Heart left ventricle (tissue), 16 donors: ENCODE measurements around the gene NECTIN1. TPM values are rescaled to one million over a fixed set of nuclear protein-coding genes. Genes with fewer than 3 reads are reported as not detected.

Source experiments
- ATAC-seq, 4 donors: fragments of 200-7000 bp; cut with Tn5 transposase; one replicate each; pipeline ENCODE4 v1.9.1; 2020 to 2022; ENCODE audit warnings: moderate library complexity in 4 of 4, mild to moderate bottlenecking in 3 of 4, moderate number of reproducible peaks in 1 of 4
- DNase-seq, 5 donors: peaks; one replicate each; pipeline ENCODE4 v3.0.0-alpha.2; 2020
- H3K27ac ChIP-seq, 12 donors: fragments of 200-600 bp; sonication (generic) in 4 of 12; one replicate each; pipeline versions ENCODE4 v1.5.0 to v1.8.0; 2016 to 2022; ENCODE audit warnings: mild to moderate bottlenecking in 2 of 12
- H3K27me3 ChIP-seq, 9 donors: fragments of 200-600 bp; sonication (generic) in 2 of 9; one replicate each; pipeline versions ENCODE4 v1.5.1 to v1.8.0; 2016 to 2022; ENCODE audit warnings: mild to moderate bottlenecking in 3 of 9
- H3K36me3 ChIP-seq, 9 donors: fragments of 200-600 bp; sonication (generic) in 2 of 9; one replicate each; pipeline versions ENCODE4 v1.5.0 to v1.8.0; 2018 to 2022; ENCODE audit warnings: mild to moderate bottlenecking in 2 of 9
- H3K4me1 ChIP-seq, 12 donors: fragments of 200-600 bp; sonication (generic) in 4 of 12; one replicate each; pipeline versions ENCODE4 v1.5.0 to v1.8.0; 2016 to 2022; ENCODE audit warnings: mild to moderate bottlenecking in 3 of 12
- H3K4me3 ChIP-seq, 12 donors: fragments of 200-600 bp; sonication (generic) in 4 of 12; one replicate each; pipeline versions ENCODE4 v1.5.0 to v1.8.0; 2017 to 2022; ENCODE audit warnings: mild to moderate bottlenecking in 9 of 12, moderate library complexity in 4 of 12
- H3K9me3 ChIP-seq, 12 donors: fragments of 200-600 bp; sonication (generic) in 4 of 12; one replicate each; pipeline versions ENCODE4 v1.5.0 to v1.8.0; 2016 to 2022; ENCODE audit warnings: mild to moderate bottlenecking in 1 of 12
- CTCF ChIP-seq, 12 donors: fragments of 200-600 bp; sonication (generic) in 4 of 12; IDR thresholded peaks; one replicate each; pipeline versions ENCODE4 v1.5.0 to v1.8.0; 2018 to 2022; ENCODE audit warnings: antibody characterized with exemption in 12 of 12, mild to moderate bottlenecking in 5 of 12
- POLR2A ChIP-seq, 2 donors: fragments of 450-650 bp; IDR thresholded peaks; one replicate each; pipeline ENCODE4 v1.6.1; 2017; ENCODE audit warnings: antibody characterized with exemption in 2 of 2, mild to moderate bottlenecking in 2 of 2, moderate library complexity in 2 of 2
- WGBS, 4 donors: extraction: QIAGEN DNeasy Blood & Tissue Kit in 2 of 4; methylation state at CpG; one replicate each; pipeline versions ENCODE4 v1.1.5 to v1.1.7; 2013 to 2018; 5-methylcytosine and 5-hydroxymethylcytosine counted together
- intact Hi-C, 10 donors: fragments of 100-400 bp; cut with DNase I; formaldehyde crosslinking; loops; one replicate each; pipeline versions ENCODE4 v1.11.1 to v1.14.2; 2022
- polyA plus RNA-seq, 2 donors: library from polyadenylated mRNA; stranded (reverse); fragments of 200-250 nt; gene quantifications; one replicate each; pipeline ENCODE4 v1.2.3, GENCODE V29; 2013
- total RNA-seq, 9 donors: library from RNA; depleted of rRNA in 2 of 9; stranded (reverse); fragments of >200 nt in 2 of 9; fragmentation: NEBNext Ultra II Directional in 3 of 9; extraction: Animal tissue kit (Norgen Biotek cat#: 25700) in 3 of 9; gene quantifications; one replicate each; pipeline versions ENCODE4 v1.1.0 to v1.2.4, GENCODE V29; 2016 to 2023
- donor health status: ischemic (EF 13 %, LVEDD 7.1; RV severe dilation, severe dysfunction).
- donor health status: healthy with polysubstance abuse.
- donor health status: DM: no; HTN: yes; CAD: no.
- donor health status: DM: no; HTN: no; CAD: no.
- donor health status: ischemic (EF 25% LVEDD 6.9; RV normal size, moderate dysfunction).
- donor health status: ischemic (EF 25% LVEDD 5.7; RV mildly dilated, moderate dysfunction).
- donor health status: healthy.
- donor health status: DM: yes; HTN: yes; CAD: no.
- donor health status: ischemic (EF 35%, LVEDD 5.7; RV mildly dilated, moderate dysfunction).
- donor health status: nonischemic (EF 11% LVEDD 7.7; RV severe dilation, severe dysfunction).
- donor health status: DM: yes; HTN: yes; CAD: no.
- donor health status: PGD.
- donor health status: ischemic (EF 29% LVEDD 5.4; RV normal size, mild dysfunction).
- donor health status: nonischemic (EF 23%, LVEDD 6.1; RV moderate dilation, normal function).

NECTIN1 gene
- total and polyA plus RNA-seq, 11 donors: 5.8 to 28.6 (median 18.5) TPM

- H3K27me3 ChIP-seq: peaks cover 0 to 4% (median 0%) of the 10 kb centered on the region in 9 donors
- intact Hi-C loops: loop anchor here in 1 of 10 donors (10.0 kb wide), 1 partner anchor 135 kb away; no protein-coding TSS in a partner anchor
- TF ChIP-seq CTCF (IDR thresholded peaks at IDR 0.05) (no peak), POLR2A (IDR thresholded peaks at IDR 0.05) (no peak)
- H3K9me3 ChIP-seq: peaks cover 0 to 5% (median 0%) of the 10 kb centered on the region in 12 donors
- ATAC-seq (no peak), DNase-seq (no peak)
- no peak overlapping the region for H3K27ac ChIP-seq
- peaks cover 0 to 7% (median 0%) of the 10 kb centered on the region in 12 donors for H3K4me1 ChIP-seq
- H3K4me3 ChIP-seq: no peak overlapping the region
- H3K36me3 ChIP-seq: no peaks in the 10 kb centered on the region
- WGBS, 4 donors: 69 to 80% (median 73%) methylated on average over 6 to 8 of the region's 8 CpGs
These were observed 99.0 kb downstream of the NECTIN1 start for GRCh38 chr11:119629834-119630624.

- TF ChIP-seq CTCF (IDR thresholded peaks at IDR 0.05) (no peak), POLR2A (IDR thresholded peaks at IDR 0.05) (no peak)
- intact Hi-C loops: no loop called here
- 65 to 85% (median 78%) methylated on average over 8 to 9 of the region's 9 CpGs for WGBS, 4 donors
- H3K27ac ChIP-seq: no peak overlapping the region
- H3K9me3 ChIP-seq: peaks cover 0 to 5% (median 0%) of the 10 kb centered on the region in 12 donors
- no peaks in the 10 kb centered on the region for H3K36me3 ChIP-seq
- ATAC-seq (no peak), DNase-seq (no peak)
- no peak overlapping the region for H3K4me3 ChIP-seq
- H3K27me3 ChIP-seq: peaks cover 0 to 9% (median 0%) of the 10 kb centered on the region in 9 donors
- H3K4me1 ChIP-seq: peaks cover 0 to 7% (median 0%) of the 10 kb centered on the region in 12 donors
These were observed 99.9 kb downstream of the NECTIN1 start for GRCh38 chr11:119629085-119629484.

- Histone ChIP-seq H3K9me3 (no peaks in the 10 kb centered on the region), H3K27me3 (peaks cover 0 to 18% (median 0%) of the 10 kb centered on the region in 9 donors), H3K4me3 (no peak overlapping the region), H3K4me1 (peaks cover 0 to 8% (median 0%) of the 10 kb centered on the region in 12 donors), H3K36me3 (no peaks in the 10 kb centered on the region), H3K27ac (no peak overlapping the region)
- no peak for TF ChIP-seq CTCF (IDR thresholded peaks at IDR 0.05)
- TF ChIP-seq POLR2A (IDR thresholded peaks at IDR 0.05): no peak
- ATAC-seq (no peak), DNase-seq (no peak)
- intact Hi-C loops: no loop called here
- 68 to 71% (median 70%) methylated on average over 6 of the region's 6 CpGs for WGBS, 4 donors
These were observed 101.7 kb downstream of the NECTIN1 start for GRCh38 chr11:119627286-119627685.

GRCh38 chr11:119626871-119627270 lies 102.1 kb downstream of the NECTIN1 start:
- ATAC-seq (no peak), DNase-seq (no peak)
- intact Hi-C loops: no loop called here
- WGBS, 4 donors: 47 to 71% (median 66%) methylated on average over 3 to 7 of the region's 7 CpGs
- Histone ChIP-seq H3K9me3 (no peaks in the 10 kb centered on the region), H3K36me3 (no peaks in the 10 kb centered on the region), H3K4me3 (no peak overlapping the region), H3K27ac (no peak overlapping the region), H3K4me1 (peaks cover 0 to 8% (median 0%) of the 10 kb centered on the region in 12 donors), H3K27me3 (peaks cover 0 to 18% (median 0%) of the 10 kb centered on the region in 9 donors)
- TF ChIP-seq CTCF (IDR thresholded peaks at IDR 0.05): no peak
- no peak for TF ChIP-seq POLR2A (IDR thresholded peaks at IDR 0.05)
